Astrocyte (in vitro differentiated cells and primary cell): ENCODE data around the gene CTIF. TPM values are rescaled to one million over a fixed set of nuclear protein-coding genes. Genes with fewer than 3 reads are reported as not detected.

ENCODE experiments used
- DNase-seq: peaks from one replicate; pipeline ENCODE4 v3.0.0-alpha.2; 2010; ENCODE audit warnings: low read depth
- FAIRE-seq: peaks from 2 replicates; lab custom pipeline; 2011; peaks lifted over from hg19 to GRCh38; lab: Jason Lieb, UNC
- H2AFZ ChIP-seq: 2 replicates; pipeline ENCODE4 v1.6.0; 2012; ENCODE audit warnings: low read depth, low read length, inconsistent platforms
- H3K27ac ChIP-seq: 2 replicates; pipeline ENCODE4 v1.5.1; 2011; ENCODE audit warnings: low read depth, low read length, inconsistent platforms
- H3K27me3 ChIP-seq: 2 replicates; pipeline ENCODE4 v1.6.0; 2011; ENCODE audit warnings: low read length, inconsistent platforms; ENCODE audit not compliant: insufficient read depth
- H3K36me3 ChIP-seq: 2 replicates; pipeline ENCODE4 v1.5.1; 2011; ENCODE audit warnings: low read length, inconsistent platforms; ENCODE audit not compliant: insufficient read depth
- H3K4me1 ChIP-seq: 2 replicates; pipeline ENCODE4 v1.5.1; 2011; ENCODE audit warnings: low read length, inconsistent platforms; ENCODE audit not compliant: insufficient read depth
- H3K4me2 ChIP-seq: 2 replicates; pipeline ENCODE4 v1.6.0; 2012; ENCODE audit warnings: low read length, inconsistent platforms
- H3K4me3 ChIP-seq: 2 replicates; pipeline ENCODE4 v1.5.1; 2011; ENCODE audit warnings: low read depth, mild to moderate bottlenecking, low read length, inconsistent platforms; ENCODE audit not compliant: insufficient read depth
- H3K79me2 ChIP-seq: 2 replicates; pipeline ENCODE4 v1.6.0; 2012; ENCODE audit warnings: mild to moderate bottlenecking, low read length, inconsistent platforms; ENCODE audit not compliant: insufficient read depth
- H3K9ac ChIP-seq: 2 replicates; pipeline ENCODE4 v1.6.0; 2012; ENCODE audit warnings: mild to moderate bottlenecking, low read length, inconsistent platforms
- H3K9me3 ChIP-seq: 2 replicates; pipeline ENCODE4 v1.5.1; 2012; ENCODE audit warnings: low read depth, mild to moderate bottlenecking, low read length, inconsistent platforms; ENCODE audit not compliant: insufficient read depth
- H4K20me1 ChIP-seq: 2 replicates; pipeline ENCODE4 v1.6.0; 2012; ENCODE audit warnings: low read length, inconsistent platforms; ENCODE audit not compliant: insufficient read depth
- H3K27ac Mint-ChIP-seq: one replicate; pipeline ENCODE4 v1.8.0; 2021; ENCODE audit warnings: mild to moderate bottlenecking, mixed read lengths; ENCODE audit not compliant: unreplicated experiment
- H3K27me3 Mint-ChIP-seq: one replicate; pipeline ENCODE4 v1.8.0; 2021; ENCODE audit warnings: low read depth, mixed read lengths; ENCODE audit not compliant: unreplicated experiment
- H3K36me3 Mint-ChIP-seq: one replicate; pipeline ENCODE4 v1.8.0; 2021; ENCODE audit warnings: low read depth, mixed read lengths; ENCODE audit not compliant: unreplicated experiment
- H3K4me1 Mint-ChIP-seq: one replicate; pipeline ENCODE4 v1.8.0; 2021; ENCODE audit warnings: low read depth, mixed read lengths; ENCODE audit not compliant: unreplicated experiment
- H3K4me3 Mint-ChIP-seq: one replicate; pipeline ENCODE4 v1.8.0; 2021; ENCODE audit warnings: mild to moderate bottlenecking, moderate library complexity, mixed read lengths; ENCODE audit not compliant: unreplicated experiment
- H3K9me3 Mint-ChIP-seq: one replicate; pipeline ENCODE4 v1.8.0; 2021; ENCODE audit warnings: mild to moderate bottlenecking, mixed read lengths; ENCODE audit not compliant: unreplicated experiment
- EZH2 ChIP-seq: IDR thresholded peaks from 2 replicates; pipeline ENCODE4 v1.6.1; 2012; ENCODE audit warnings: mild to moderate bottlenecking, low read length, inconsistent platforms; ENCODE audit not compliant: insufficient read depth
- total RNA-seq: library from RNA; stranded (reverse); gene quantifications from 2 replicates; pipeline ENCODE4 v1.2.1, GENCODE V29; 2021
- TF ChIP-seq, protein P1 (sequence below): IDR thresholded peaks from 2 replicates; pipeline ENCODE4 v1.5.1; 2011; ENCODE audit warnings: low read depth, mild to moderate bottlenecking, inconsistent platforms, low read length, moderate library complexity; ENCODE audit not compliant: insufficient read depth

The CTIF gene
- total RNA-seq, 1 donor from 2014 or later: 101 TPM

DNA sequence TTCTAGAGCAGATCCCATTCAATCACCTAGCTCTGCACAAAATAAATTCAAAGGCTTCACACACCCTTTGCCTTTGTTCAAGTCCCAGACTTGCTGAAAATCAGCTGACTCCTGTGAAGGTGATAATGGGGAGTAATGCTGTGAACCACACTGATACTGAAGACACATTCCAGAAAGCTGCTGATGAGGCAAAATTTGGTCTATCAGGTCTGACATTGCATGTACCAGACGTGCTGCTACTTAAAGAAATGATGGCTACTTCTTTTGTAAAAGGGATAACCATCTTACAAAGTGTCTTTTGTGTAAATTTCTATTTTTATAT is 7.8 kb upstream of the CTIF start:
- H3K27ac Mint-ChIP-seq: no peak overlapping the region
- Histone ChIP-seq H4K20me1 (no peaks in the 10 kb centered on the region), H3K4me2 (no peak overlapping the region), H2AFZ (no peak overlapping the region), H3K9me3 (no peaks in the 10 kb centered on the region), H3K4me3 (no peak overlapping the region), H3K27me3 (peaks cover 4% of the 10 kb centered on the region), H3K4me1 (peaks cover 23% of the 10 kb centered on the region), H3K9ac (no peak overlapping the region), H3K36me3 (no peaks in the 10 kb centered on the region), H3K27ac (no peak overlapping the region), H3K79me2 (no peaks in the 10 kb centered on the region)
- DNase-seq (no peak), FAIRE-seq (no peak)
- H3K9me3 Mint-ChIP-seq: no peaks in the 10 kb centered on the region
- no peaks in the 10 kb centered on the region for H3K27me3 Mint-ChIP-seq
- no peak for TF ChIP-seq EZH2
- TF ChIP-seq, protein P1, sequence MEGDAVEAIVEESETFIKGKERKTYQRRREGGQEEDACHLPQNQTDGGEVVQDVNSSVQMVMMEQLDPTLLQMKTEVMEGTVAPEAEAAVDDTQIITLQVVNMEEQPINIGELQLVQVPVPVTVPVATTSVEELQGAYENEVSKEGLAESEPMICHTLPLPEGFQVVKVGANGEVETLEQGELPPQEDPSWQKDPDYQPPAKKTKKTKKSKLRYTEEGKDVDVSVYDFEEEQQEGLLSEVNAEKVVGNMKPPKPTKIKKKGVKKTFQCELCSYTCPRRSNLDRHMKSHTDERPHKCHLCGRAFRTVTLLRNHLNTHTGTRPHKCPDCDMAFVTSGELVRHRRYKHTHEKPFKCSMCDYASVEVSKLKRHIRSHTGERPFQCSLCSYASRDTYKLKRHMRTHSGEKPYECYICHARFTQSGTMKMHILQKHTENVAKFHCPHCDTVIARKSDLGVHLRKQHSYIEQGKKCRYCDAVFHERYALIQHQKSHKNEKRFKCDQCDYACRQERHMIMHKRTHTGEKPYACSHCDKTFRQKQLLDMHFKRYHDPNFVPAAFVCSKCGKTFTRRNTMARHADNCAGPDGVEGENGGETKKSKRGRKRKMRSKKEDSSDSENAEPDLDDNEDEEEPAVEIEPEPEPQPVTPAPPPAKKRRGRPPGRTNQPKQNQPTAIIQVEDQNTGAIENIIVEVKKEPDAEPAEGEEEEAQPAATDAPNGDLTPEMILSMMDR: no peak
- H3K4me1 Mint-ChIP-seq: peaks cover 47% of the 10 kb centered on the region
- no peak overlapping the region for H3K4me3 Mint-ChIP-seq
- H3K36me3 Mint-ChIP-seq: no peaks in the 10 kb centered on the region

- H3K27me3 Mint-ChIP-seq: no peaks in the 10 kb centered on the region
- H3K4me3 Mint-ChIP-seq: no peak overlapping the region
- TF ChIP-seq, protein P1: no peak
- peaks cover 54% of the 10 kb centered on the region for H3K4me1 Mint-ChIP-seq
- H3K9ac ChIP-seq: no peak overlapping the region
- DNase-seq (no peak), FAIRE-seq (no peak)
- H2AFZ ChIP-seq: no peak overlapping the region
- no peak overlapping the region for H3K4me3 ChIP-seq
- H4K20me1 ChIP-seq: no peaks in the 10 kb centered on the region
- peaks cover 23% of the 10 kb centered on the region for H3K4me1 ChIP-seq
- H3K27ac ChIP-seq: no peak overlapping the region
- H3K36me3 ChIP-seq: no peaks in the 10 kb centered on the region
- no peak overlapping the region for H3K4me2 ChIP-seq
- no peak overlapping the region for H3K27ac Mint-ChIP-seq
- no peaks in the 10 kb centered on the region for H3K9me3 Mint-ChIP-seq
- no peaks in the 10 kb centered on the region for H3K36me3 Mint-ChIP-seq
- H3K27me3 ChIP-seq: peaks cover 4% of the 10 kb centered on the region
- H3K9me3 ChIP-seq: no peaks in the 10 kb centered on the region
- no peaks in the 10 kb centered on the region for H3K79me2 ChIP-seq
These were observed 6.9 kb upstream of the CTIF start for GRCh38 chr18:48531908-48532307.

DNA sequence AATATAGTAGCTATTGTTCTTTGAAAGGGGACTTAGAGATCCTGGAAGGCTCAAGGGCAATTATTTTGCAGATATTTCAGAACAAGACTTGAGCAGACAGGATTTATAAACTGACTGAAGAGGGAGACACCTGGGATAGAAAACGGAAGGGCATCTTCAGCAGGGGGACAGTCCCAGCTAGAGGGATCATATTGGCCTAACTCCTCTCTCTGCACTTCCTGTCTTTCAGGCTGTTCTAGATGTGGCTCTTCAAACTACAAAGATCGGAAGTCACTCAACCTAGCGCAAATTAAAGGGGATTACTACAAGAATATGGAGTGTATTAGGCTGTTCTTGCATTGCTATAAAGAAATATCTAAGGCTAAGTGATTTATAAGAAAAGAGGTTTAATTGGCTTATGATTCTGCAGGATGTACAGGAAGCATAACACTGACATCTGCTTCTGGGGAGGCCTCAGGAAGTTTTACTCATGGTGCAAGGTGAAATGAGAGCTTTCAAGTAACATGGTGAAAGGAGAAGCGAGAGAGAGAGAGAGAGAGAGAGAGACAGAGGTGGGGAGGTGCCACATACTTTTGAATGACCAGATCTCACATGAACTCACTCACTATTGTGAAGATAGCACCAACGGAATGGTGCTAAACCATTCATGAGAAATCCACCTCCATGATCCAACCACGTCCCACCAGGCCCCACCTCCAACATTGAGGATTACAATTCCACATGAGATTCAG is 5.3 kb upstream of the CTIF start:
- peak overlapping the region; percentile 24 for H3K27ac Mint-ChIP-seq
- no peak overlapping the region for H3K4me3 ChIP-seq
- no peak overlapping the region for H2AFZ ChIP-seq
- TF ChIP-seq, protein P1: no peak
- TF ChIP-seq EZH2: no peak
- H3K27me3 ChIP-seq: no peaks in the 10 kb centered on the region
- no peaks in the 10 kb centered on the region for H3K79me2 ChIP-seq
- DNase-seq: no peak
- H3K4me1 ChIP-seq: peaks cover 28% of the 10 kb centered on the region
- H3K4me1 Mint-ChIP-seq: peaks cover 56% of the 10 kb centered on the region
- no peak overlapping the region for H3K4me3 Mint-ChIP-seq
- H3K36me3 ChIP-seq: no peaks in the 10 kb centered on the region
- H3K9ac ChIP-seq: no peak overlapping the region
- FAIRE-seq: no peak
- H3K27ac ChIP-seq: no peak overlapping the region
- no peaks in the 10 kb centered on the region for H3K9me3 ChIP-seq
- H3K27me3 Mint-ChIP-seq: no peaks in the 10 kb centered on the region
- H4K20me1 ChIP-seq: no peaks in the 10 kb centered on the region
- no peaks in the 10 kb centered on the region for H3K36me3 Mint-ChIP-seq
- no peaks in the 10 kb centered on the region for H3K9me3 Mint-ChIP-seq
- H3K4me2 ChIP-seq: no peak overlapping the region
